ENCODE results near the gene FAM78A.
A peak's percentile ranks its signal among the peaks of the same experiment; 100 is the strongest.
"Not testable (repeated sequence)": the region's sequence is repeated elsewhere in the genome, so short reads cannot be mapped to it uniquely, and the experiment has no call there.

FAM78A gene

GRCh38 chr9:131273146-131273855 lies 3.0 kb downstream of the FAM78A start:
- peaks cover 36% of the 10 kb centered on the region for H3K4me1 ChIP-seq (ENCODE audit: low read length)
- H3K36me3 ChIP-seq (replicated peaks; ENCODE audit: insufficient read depth, low read length) = no peaks in the 10 kb centered on the region
- H3F3A ChIP-seq (ENCODE audit: insufficient read depth, low read length) = peaks cover 44% of the 10 kb centered on the region
- H3K79me2 ChIP-seq (ENCODE audit: low read length) = peaks cover 71% of the 10 kb centered on the region
- H3K4me3 ChIP-seq (ENCODE audit: low read length) = peak overlapping the region; percentile 93
- no peaks in the 10 kb centered on the region for H3K9me2 ChIP-seq (replicated peaks; ENCODE audit: insufficient read depth, low read length)
- H2AFZ ChIP-seq (ENCODE audit: low read length) = peak overlapping the region; percentile 55
- H3K4me2 ChIP-seq (ENCODE audit: low read depth, low read length) = peak overlapping the region; percentile 92
- DNase-seq = peak; percentile 41
- H3K9me3 ChIP-seq (replicated peaks; ENCODE audit: insufficient read depth, low read length) = no peaks in the 10 kb centered on the region
- H3K27ac ChIP-seq (ENCODE audit: low read length) = peak overlapping the region; percentile 84; the same call in 1 of the 2 replicates
- no peaks in the 10 kb centered on the region for H3K27me3 ChIP-seq (replicated peaks; ENCODE audit: insufficient read depth, low read length)
- H3K9ac ChIP-seq (ENCODE audit: low read length) = peak overlapping the region; percentile 91
- TF ChIP-seq CTCF (IDR thresholded peaks at IDR 0.05; ENCODE audit: low read length) (peak; percentile 21; the same call in 1 of the 2 replicates), EZH2 (optimal IDR thresholded peaks at IDR 0.05; ENCODE audit: low read depth, low read length) (no peak)
- no peaks in the 10 kb centered on the region for H4K20me1 ChIP-seq (ENCODE audit: insufficient read depth, low read length)

- H3K9me3 ChIP-seq (replicated peaks; ENCODE audit: insufficient read depth, low read length) = no peaks in the 10 kb centered on the region
- TF ChIP-seq CTCF (IDR thresholded peaks at IDR 0.05; ENCODE audit: low read length) (no peak), EZH2phosphoT487 (IDR thresholded peaks at IDR 0.05; ENCODE audit: low read length) (no peak)
- no peak overlapping the region for H3K27ac ChIP-seq (ENCODE audit: low read length)
- no peak for DNase-seq
- H3F3A ChIP-seq (ENCODE audit: insufficient read depth, low read length) = peaks cover 41% of the 10 kb centered on the region
- no peak overlapping the region for H3K9ac ChIP-seq (ENCODE audit: low read length)
- H3K9me2 ChIP-seq (replicated peaks; ENCODE audit: insufficient read depth, low read length) = no peaks in the 10 kb centered on the region
- peak overlapping the region; percentile 38; the same call in 1 of the 2 replicates for H3K4me2 ChIP-seq (ENCODE audit: low read depth, low read length)
- H4K20me1 ChIP-seq (ENCODE audit: insufficient read depth, low read length) = no peaks in the 10 kb centered on the region
- peaks cover 82% of the 10 kb centered on the region for H3K79me2 ChIP-seq (ENCODE audit: low read length)
- no peak overlapping the region for H2AFZ ChIP-seq (ENCODE audit: low read length)
- no peak overlapping the region for H3K4me3 ChIP-seq (ENCODE audit: low read length)
- peaks cover 40% of the 10 kb centered on the region for H3K4me1 ChIP-seq (ENCODE audit: low read length)
- no peaks in the 10 kb centered on the region for H3K36me3 ChIP-seq (replicated peaks; ENCODE audit: insufficient read depth, low read length)
- no peaks in the 10 kb centered on the region for H3K27me3 ChIP-seq (replicated peaks; ENCODE audit: insufficient read depth, low read length)
These were observed 4.1 kb downstream of the FAM78A start for GRCh38 chr9:131272212-131272611.

GRCh38 chr9:131271506-131271931 lies 4.8 kb downstream of the FAM78A start:
- Histone ChIP-seq H3K9me3 (replicated peaks; ENCODE audit: insufficient read depth, low read length) (no peaks in the 10 kb centered on the region), H3K4me3 (ENCODE audit: low read length) (no peak overlapping the region), H3K4me1 (ENCODE audit: low read length) (peaks cover 40% of the 10 kb centered on the region), H3K79me2 (ENCODE audit: low read length) (peaks cover 88% of the 10 kb centered on the region), H3K9me2 (replicated peaks; ENCODE audit: insufficient read depth, low read length) (no peaks in the 10 kb centered on the region), H3K36me3 (replicated peaks; ENCODE audit: insufficient read depth, low read length) (no peaks in the 10 kb centered on the region), H3K27ac (ENCODE audit: low read length) (no peak overlapping the region), H3F3A (ENCODE audit: insufficient read depth, low read length) (peaks cover 41% of the 10 kb centered on the region), H3K9ac (ENCODE audit: low read length) (no peak overlapping the region), H4K20me1 (ENCODE audit: insufficient read depth, low read length) (no peaks in the 10 kb centered on the region), H2AFZ (ENCODE audit: low read length) (no peak overlapping the region), H3K4me2 (ENCODE audit: low read depth, low read length) (no peak overlapping the region), H3K27me3 (replicated peaks; ENCODE audit: insufficient read depth, low read length) (no peaks in the 10 kb centered on the region)
- TF ChIP-seq EZH2phosphoT487 (IDR thresholded peaks at IDR 0.05; ENCODE audit: low read length) (no peak), EZH2 (optimal IDR thresholded peaks at IDR 0.05; ENCODE audit: low read depth, low read length) (no peak), CTCF (IDR thresholded peaks at IDR 0.05; ENCODE audit: low read length) (no peak)
- DNase-seq = no peak

- not testable (repeated sequence) for H3K9ac ChIP-seq (ENCODE audit: low read length); H3K36me3 ChIP-seq (replicated peaks; ENCODE audit: insufficient read depth, low read length); H3K27me3 ChIP-seq (replicated peaks; ENCODE audit: insufficient read depth, low read length); H3K4me2 ChIP-seq (ENCODE audit: low read depth, low read length); H4K20me1 ChIP-seq (ENCODE audit: insufficient read depth, low read length); H3K4me3 ChIP-seq (ENCODE audit: low read length); H3K27ac ChIP-seq (ENCODE audit: low read length); H2AFZ ChIP-seq (ENCODE audit: low read length); H3K9me3 ChIP-seq (replicated peaks; ENCODE audit: insufficient read depth, low read length); DNase-seq; H3K9me2 ChIP-seq (replicated peaks; ENCODE audit: insufficient read depth, low read length)
- H3F3A ChIP-seq (ENCODE audit: insufficient read depth, low read length) = peaks cover 37% of the 10 kb centered on the region
- peaks cover 89% of the 10 kb centered on the region for H3K79me2 ChIP-seq (ENCODE audit: low read length)
- peaks cover 40% of the 10 kb centered on the region for H3K4me1 ChIP-seq (ENCODE audit: low read length)
These were observed 5.4 kb downstream of the FAM78A start for GRCh38 chr9:131271016-131271273.
